Anterior cingulate cortex (tissue), 58 donors: ENCODE data around the gene EXOC2.
"Not testable (repeated sequence)": the region's sequence is repeated elsewhere in the genome, so short reads cannot be mapped to it uniquely, and the experiment has no call there.

Source experiments
- DNase-seq, 58 donors: peaks; one replicate each; lab custom pipeline; 2025; lab: John Stamatoyannopoulos, UW

Gene EXOC2

DNA sequence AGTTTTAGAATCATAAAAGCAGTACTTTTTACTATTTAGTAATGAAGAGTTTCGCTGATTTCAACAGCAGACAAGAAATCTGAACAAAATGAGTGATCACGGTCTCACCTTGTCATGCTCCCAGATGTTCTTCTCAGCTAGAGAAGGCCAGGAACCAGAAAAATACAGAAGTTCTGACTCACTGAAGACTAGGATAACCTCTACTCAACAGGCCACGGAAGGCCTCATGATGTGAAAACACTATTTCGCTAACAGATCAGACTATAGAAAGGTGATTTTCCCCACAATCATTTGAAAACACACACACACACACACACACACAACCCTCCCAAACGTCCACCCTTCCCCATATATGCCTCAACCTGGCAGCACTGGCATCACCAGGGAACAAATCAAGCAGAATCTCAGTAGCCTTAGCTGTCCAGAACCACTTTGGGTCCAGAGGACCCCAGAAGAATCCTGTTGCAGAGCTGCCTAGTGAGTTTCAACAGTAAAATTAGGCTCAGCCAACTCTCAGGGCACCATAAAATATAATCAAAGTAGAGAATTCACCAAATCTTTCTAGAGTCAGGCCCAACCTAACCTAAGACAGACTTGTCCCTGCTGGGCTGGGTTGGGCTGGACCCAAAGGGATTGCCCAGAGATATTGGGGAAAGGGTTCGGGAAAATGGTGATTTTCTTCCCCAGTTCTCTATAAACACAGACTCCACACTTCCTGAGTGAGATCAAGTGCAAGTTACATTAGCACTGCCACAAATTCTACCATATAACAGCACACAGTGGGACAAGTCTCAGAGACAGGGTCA is 7.9 kb downstream of the EXOC2 start:
- DNase-seq: no peak

DNA sequence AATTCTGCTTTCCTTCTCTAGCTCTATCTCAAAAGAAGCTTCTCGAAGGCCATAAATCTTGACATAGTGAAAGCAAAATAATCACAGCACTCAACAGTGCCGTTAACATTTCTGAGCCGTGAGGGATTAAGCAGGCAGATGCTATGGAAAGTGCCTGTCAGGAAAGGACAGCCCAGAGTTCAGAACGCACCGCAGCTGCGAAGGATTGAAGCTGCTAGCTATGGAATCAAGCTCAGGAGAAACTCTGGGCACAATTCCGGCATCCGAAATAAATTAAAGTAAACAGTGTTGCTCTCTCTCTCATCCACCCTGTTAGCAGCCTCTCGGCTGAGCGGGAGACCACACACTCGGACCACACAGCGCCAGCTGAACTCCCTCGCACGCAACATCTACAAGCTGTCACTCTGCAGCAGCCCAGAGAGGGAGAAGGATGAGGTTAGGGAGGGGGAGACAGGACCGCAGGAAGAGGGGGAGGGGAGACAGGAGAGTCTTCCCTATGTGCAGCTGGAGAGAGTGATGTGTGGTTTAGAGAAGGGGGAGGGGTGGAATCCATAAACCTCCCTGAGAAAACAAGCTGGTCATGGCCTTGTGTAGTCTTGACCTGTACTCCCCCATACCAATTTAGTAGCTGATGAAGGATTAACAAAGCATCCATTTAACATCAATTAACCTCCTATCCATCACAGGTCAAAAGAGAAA is 9.0 kb downstream of the EXOC2 start:
- peak in 8 of 58 donors; percentile 10 to 33 (median 20) for DNase-seq

DNA sequence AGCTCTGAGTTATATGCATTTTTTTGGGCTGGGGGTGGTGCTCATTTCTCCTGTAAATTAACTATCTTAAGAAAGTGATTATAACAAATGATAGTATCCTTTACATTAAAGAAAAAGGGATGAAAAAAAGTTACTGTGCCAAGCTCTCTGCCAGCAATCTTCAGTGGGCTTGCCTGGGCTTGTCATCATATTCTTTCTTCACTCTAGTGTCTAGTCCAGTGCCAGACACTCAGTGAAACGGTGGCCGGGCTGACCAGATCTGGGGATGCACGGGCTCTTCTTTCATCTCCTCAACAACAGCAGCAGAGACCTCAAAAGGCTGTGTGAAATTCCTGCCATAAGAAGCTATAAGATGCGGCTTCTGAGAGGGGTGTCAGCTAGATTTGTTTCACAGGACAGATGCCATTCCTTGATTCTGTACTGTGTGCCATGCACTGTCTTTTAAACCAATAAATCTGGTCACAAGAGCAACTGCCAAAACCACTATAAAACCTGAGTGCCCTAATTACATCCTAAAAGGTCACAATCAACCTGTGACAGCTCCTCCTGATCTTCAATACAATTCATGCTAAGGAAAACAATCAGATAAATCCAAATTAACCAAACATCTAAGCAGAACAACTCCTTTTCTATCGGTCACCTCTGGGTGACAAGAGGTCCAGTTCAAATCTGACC is 12.1 kb downstream of the EXOC2 start:
- DNase-seq: no peak

DNA sequence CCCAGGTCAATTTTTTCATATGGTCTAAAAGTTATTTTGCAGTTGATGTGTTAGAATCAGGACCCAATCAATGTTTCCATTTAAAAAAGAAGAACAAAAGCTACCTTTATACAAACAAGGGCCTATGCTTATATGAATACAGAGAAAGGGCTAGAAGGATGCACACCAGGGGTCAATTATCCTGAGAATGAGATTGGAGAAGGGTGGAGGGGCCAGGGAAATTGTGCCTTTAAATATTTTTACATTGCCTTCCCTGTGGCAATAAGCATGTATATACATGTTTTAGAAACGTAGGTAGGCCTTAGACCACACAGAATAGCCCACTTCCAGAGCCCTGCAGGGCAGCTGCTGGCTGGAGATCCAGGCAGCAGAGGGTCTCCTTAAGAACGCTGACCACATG is 12.7 kb downstream of the EXOC2 start:
- no peak for DNase-seq

DNA sequence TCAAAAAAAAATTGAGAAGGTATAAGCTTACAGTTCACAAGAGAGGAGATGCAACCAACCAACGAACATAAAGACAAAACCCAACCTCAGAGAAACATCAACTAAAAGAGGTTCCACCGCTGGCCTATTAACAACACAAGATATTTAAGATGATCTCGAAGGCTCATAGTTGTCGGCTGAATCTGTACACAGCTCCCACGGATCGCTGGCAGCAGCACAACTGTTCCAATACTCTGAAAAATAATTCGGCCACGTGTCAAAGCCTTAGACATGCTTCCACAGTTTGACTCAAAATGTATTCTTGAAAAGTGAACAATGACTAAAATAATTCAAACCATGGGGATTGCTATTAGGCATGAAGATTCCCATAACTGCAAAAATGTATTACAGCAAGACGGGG is 13.7 kb downstream of the EXOC2 start:
- DNase-seq: no peak

DNA sequence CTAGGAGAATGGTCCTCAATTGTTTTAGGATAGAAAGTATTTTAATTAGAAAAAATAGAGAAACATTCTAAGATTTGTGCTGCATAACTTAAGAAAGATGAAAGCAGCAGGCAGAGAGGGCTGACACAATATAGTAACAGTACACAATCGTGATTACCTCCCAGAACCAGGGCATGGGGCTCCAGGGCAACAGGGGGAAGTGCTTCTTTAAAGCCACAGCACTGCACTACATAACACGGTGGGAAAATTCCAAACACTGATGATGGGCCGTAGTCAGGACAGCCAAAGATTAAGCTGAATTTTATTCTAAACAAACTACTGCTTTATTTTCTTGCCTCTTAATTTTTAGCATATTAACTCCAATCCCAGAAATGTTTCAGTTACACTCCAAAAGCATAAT is 14.4 kb downstream of the EXOC2 start:
- no peak for DNase-seq

DNA sequence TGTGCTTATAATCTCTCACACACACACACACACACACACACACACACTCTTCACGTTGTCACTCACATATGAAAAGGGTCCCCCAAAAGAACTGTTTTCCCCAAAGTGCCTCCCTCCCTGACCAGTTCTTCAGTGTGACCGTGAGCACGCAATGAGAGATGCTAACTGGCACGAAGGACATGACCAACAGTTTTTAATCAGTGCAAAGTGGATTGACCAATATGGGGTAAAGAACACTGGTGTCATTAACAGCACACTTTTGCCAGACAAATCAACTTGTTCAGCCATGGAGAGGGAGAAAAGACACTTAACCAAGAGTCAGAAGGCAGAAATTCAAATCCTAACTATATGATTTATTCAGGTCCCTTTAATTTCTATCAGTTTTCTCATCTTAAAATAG is 15.0 kb downstream of the EXOC2 start:
- no peak for DNase-seq

DNA sequence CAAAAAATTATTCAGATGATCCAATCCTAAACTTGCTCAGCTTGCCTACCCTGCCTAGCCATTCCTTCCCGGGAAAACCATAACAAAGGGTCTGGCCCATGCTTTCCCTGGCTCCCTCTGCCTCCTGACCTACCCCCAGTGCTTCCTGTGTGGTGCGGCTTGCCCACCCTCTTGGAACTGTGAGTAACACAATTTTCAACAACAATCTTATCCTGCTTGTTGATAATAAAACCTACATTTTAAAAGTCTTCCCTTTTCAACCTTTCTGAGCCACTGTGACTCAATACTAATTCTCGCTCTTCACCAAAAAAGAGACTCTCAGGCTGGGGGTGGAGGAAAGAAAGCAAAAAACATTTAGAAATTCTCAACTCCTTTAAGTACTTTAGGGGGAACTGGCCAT is 18.0 kb downstream of the EXOC2 start:
- DNase-seq: no peak

DNA sequence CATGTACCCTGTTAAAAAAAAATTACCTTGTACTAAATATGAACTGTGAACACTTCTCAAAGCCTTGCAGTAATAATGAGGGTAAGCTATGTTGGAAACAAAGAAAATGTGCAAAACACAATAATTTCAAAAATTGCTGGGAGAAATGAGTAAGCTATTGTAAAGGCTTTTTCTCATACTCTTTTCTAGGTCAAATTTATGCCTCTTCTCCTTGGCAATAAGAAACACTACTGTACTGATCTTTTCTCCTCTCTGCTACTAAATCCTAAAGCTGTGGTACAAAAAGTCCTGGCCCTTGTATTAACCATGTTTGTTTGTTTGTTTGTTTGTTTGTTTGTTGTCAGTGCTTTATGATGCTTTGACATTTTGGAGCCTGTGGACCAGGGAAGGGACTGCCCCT is 18.5 kb downstream of the EXOC2 start:
- DNase-seq: no peak

DNA sequence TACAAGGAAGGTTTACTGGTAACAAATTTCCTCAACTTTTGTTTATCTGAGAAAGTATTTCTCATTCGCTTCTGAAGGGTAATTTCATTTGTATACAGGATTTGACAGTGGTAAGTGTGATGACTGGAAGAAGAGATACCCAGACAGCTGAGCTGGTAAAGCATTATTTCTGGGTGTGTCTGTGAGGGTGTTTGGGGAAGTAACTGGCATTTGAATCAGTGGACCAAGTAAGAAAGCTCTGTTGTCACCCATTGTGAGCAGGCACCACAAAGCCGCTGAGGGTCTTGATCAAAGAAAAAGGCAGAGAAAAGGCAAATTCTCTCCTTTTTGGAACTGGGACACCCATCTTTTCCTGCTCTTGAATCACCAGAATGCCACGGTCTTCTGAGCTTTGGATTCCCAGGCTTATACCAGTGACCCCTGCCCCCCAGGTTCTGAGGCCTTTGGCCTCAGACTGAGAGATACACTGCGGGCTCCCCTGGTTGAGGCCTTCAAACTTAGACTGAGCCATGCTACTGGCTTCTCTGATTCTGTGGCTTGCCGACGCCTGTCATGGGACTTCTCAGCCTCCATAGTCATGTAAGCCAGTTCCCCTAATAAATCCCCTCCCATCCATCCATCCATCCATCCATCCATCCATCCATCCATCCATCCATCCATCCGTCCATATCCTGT is 25.5 kb downstream of the EXOC2 start:
- no peak for DNase-seq

DNA sequence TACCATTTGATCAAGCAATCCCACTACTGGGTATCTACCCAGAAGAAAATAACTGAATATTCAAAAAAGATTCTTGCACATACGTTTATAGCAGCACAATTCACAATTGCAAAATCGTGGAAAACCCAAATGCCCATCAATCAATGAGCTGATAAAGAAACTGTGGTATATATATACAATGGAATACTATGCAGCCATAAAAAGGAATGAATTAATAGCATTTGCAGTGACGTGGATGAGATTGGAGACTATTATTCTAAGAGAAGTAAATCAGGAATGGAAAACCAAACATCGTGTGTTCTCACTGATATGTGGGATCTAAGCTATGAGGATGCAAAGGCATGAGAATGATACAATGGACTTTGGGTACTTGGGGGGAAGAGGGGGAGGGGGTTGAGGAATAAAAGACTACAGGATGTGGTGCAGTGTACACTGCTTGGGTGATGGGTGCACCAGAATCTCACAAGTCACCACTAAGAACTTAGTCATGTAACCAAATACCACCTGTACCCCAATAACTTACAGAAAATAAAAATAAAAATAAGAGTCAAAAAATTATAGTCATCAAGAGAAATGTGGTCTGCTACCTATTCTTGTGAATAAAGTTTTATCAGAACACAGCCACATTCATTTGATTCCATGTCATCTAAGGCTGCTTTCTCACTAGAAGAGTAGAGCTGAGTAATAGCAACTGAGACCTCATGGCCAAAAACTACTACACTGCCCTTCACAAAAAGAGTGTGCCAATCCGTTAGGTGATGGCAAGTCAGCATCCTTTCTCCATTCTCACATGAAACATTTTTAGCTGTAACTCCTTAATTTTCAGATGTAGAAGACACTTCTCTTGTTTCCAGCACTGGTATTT is 27.3 kb downstream of the EXOC2 start:
- DNase-seq: no peak

DNA sequence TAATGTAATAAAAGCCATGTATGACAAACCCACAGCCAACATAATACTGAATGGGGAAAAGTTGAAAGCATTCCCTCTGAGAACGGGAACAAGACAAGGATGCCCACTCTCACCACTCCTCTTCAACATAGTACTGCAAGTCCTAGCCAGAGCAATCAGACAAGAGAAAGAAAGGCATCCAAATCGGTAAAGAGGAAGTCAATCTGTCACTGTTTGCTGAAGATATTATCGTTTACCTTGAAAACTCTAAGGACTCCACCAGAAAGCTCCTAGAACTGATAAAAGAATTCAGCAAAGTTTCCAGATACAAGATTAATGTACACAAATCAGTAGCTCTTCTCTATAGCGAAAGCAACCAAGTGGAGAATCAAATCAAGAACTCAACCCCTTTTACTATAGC is 29.2 kb downstream of the EXOC2 start:
- not testable (repeated sequence) for DNase-seq

DNA sequence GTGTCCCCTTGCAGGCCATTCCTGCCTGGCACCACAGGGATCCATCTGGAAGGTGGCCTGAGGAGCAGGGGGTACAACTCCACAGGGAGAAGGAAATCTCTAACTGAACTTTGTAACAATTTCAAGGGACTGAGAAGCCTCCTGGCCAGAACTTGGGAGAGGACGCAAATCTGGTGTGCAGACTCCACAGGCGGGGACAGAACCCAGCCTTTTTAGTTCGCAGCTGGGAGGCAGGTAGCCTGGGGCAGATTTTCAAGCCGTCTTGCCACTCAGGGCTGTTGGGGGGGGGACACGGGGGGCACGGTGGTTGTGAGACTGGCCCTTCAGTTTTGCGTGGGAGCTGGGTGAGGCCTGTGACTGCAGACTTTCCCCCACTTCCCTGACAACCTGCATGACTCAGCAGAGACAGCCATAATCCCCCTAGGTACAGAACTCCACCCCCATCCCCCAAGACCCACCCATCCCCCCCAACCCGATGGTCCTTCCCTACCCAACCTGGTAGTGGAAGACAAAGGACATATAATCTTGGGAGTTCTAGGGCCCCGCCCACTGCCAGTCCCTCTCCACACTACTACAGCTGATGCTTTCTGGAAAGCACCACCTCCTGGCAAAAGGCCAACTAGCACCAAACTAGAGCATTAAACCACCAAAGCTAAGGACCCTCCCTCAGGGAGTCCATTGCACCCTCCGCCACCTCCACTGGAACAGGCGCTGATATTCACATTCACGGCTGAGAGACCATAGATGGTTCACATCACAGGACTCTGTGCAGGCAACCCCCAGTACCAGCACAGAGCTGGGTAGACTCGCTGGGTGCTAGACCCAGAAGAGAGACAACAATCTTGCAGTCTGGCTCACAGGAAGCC is 33.0 kb downstream of the EXOC2 start:
- no peak for DNase-seq

DNA sequence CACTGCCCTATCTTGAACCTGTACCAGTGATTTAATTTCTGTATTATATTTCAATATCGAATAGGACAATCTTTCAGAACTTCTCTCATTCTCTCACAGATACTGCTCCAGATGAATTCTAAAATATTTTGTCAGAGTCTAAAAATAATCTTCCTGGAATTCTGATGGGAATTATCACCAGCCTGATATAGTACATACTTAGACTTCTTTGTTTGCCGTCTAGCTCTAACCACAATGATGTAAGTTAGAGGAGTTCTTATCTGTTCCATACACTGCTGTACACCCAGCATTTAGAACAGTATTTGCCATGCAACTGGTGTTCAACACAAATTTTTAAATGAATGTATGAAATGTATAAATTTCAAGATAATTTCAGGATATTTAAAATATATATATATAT is 34.7 kb downstream of the EXOC2 start:
- no peak for DNase-seq

DNA sequence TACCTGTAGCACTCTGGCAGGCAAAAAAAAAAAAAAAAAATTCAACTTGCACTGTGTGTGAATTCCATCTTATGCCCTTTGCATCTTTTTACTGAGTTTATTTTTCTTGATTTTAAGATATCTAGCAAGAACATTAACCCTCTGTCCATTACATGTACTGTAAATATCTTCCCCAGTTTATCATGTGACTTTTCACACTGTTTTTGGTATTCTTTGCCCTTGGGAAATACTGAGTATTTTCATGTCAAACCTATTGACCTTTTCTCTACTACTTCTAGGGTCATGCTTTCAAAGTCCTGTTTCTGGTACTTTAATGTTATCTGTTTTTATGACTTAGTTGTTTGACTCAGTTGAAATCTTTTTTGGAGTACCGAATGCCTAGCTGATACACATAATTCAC is 35.2 kb downstream of the EXOC2 start:
- DNase-seq: no peak

DNA sequence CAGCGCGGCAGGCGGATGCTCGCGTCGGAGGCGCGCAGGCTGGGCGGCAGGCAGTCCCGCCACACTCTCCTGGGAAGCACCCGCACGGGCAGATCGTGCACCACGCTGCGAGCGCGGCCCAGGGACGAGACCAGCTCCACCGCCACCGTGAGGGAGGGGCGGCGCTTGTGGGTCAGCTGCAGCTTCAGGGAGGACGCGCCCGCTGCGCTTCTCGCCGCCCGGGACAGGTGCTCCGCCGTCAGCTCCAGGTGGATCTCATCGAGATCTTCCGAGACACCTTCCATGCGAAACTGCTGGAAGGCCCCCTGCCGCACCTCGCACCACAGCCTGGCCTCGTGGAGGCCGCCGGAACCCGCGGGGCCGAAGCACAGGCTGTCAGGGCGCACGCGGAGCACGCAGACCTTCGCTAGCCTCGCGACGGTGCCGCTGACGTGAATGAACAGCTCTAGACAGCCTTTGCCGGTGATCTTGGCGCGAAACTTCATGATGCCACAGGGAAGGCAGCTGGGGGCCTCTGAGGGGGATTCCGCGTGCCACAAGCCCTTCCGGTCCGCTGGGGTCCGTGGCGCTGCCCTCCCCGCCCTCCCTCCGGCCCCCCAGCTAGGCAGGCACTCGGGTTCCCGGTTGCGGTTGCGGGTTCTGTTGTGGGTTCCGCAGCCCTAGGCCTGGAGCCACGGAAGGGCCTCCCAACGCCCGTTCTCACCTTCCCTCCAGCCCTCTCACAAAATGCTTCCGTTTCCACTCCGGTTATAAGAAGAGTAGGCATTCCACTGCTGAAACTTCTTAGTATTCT is 36.3 kb downstream of the EXOC2 start, which contains the start of gene HUS1B:
TSS of gene HUS1B (minus strand) at position 641 of the 793 bp plus-strand sequence. CDS start at position 485, 156 bp downstream.
- DNase-seq: no peak

DNA sequence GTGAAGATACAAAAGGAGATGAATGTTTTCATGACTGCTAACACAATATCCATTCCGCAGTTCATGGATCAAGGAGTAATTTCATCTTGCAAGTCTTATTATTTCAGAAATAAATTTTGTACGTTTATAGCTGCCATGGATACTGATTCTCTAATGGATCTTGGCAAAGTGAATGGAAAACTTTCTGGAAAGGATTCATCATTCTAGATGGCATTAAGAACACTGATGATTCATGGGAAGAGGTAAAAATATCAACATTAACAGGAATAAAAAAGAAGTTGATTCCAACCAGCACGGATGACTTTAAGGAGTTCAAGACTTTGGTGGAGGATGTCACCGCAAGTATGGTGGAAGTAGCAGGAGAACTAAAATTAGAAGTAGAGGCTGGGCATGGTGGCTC is 38.8 kb downstream of the EXOC2 start:
- no peak for DNase-seq

DNA sequence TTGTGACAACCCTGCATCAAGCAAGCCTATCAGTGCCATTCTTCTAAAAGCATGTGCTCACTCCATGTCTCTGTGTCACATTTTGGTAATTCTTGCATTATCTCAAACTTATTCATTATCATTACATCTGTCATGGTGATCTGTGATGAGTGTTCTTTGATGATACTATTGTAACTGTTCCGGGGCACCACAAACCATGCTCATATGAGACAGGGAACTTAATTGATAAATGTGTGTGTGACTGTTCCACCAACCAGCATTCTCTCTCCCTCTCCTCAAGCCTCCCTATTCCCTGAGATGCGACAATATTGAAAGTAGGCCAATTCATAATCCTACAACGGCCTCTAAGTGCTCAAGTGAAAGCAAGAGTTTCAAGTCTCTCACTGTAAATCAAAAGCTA is 40.1 kb downstream of the EXOC2 start:
- no peak for DNase-seq
